ENCODE results near the gene DDX21.
"Not testable (repeated sequence)": the region's sequence is repeated elsewhere in the genome, so short reads cannot be mapped to it uniquely, and the experiment has no call there.

The DDX21 gene

GRCh38 chr10:68929888-68930287 lies 26.1 kb upstream of the DDX21 start:
- not testable (repeated sequence) for H3K27me3 ChIP-seq (ENCODE audit: control insufficient read depth in 1 of 2, insufficient read depth in 1 of 2, low read length in 2 of 2); H2BK12ac ChIP-seq (ENCODE audit: low read length in 2 of 2); H3K4me3 ChIP-seq (ENCODE audit: insufficient read depth in 1 of 2, low read depth in 1 of 2, low read length in 2 of 2); H3K4ac ChIP-seq (ENCODE audit: low read depth in 1 of 2, low read length in 2 of 2); H2BK15ac ChIP-seq (ENCODE audit: low read depth, poor library complexity, severe bottlenecking); H3K14ac ChIP-seq (ENCODE audit: low read length in 2 of 2); H4K91ac ChIP-seq (ENCODE audit: low read length); H3K4me2 ChIP-seq (ENCODE audit: low read length, poor library complexity, severe bottlenecking); DNase-seq; H3K9ac ChIP-seq (ENCODE audit: low read length); H4K8ac ChIP-seq (ENCODE audit: low read length); H3K4me1 ChIP-seq (ENCODE audit: control insufficient read depth, insufficient read depth, low read depth, low read length); H2BK120ac ChIP-seq (ENCODE audit: low read depth, low read length); H3K23ac ChIP-seq (ENCODE audit: low read length in 2 of 2); H3K27ac ChIP-seq (ENCODE audit: low read length, poor library complexity, severe bottlenecking); H2AK5ac ChIP-seq (ENCODE audit: low read length, severe bottlenecking); H3K18ac ChIP-seq (ENCODE audit: low read depth in 1 of 2, low read length in 2 of 2); H2BK5ac ChIP-seq (ENCODE audit: low read depth, low read length, poor library complexity, severe bottlenecking); H3K9me3 ChIP-seq (ENCODE audit: control insufficient read depth, low read length); H2AFZ ChIP-seq (ENCODE audit: low read depth, low read length)
- Histone ChIP-seq H3K36me3 (ENCODE audit: control insufficient read depth in 1 of 2, insufficient read depth in 2 of 2, low read depth in 1 of 2, low read length in 2 of 2) (peaks cover 21 to 55% of the 10 kb centered on the region in 2 experiments), H3K79me1 (replicated peaks; ENCODE audit: low read length, poor library complexity, severe bottlenecking) (peaks cover 21% of the 10 kb centered on the region)
- over 99% methylated on average over 8 of the region's 8 CpGs for WGBS

DNA sequence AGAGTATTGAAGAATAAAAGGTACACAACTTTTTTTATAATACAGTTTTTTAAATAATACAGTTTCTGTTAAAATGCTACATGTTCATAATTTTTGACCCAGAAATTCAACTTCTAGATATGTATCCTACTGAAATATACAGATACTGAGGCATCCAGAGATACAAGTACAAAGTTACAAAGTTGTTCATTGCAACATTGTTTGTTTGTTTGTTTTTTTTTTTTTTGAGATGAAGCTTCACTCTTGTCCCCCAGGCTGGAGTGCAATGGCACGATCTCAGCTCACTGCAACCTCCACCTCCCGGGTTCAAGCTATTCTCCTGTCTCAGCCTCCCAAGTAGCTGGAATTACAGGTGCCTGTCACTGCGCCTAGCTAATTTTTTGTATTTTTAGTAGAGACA lies 23.1 kb upstream of the DDX21 start:
- WGBS: 98% methylated on average over 3 of the region's 3 CpGs

DNA sequence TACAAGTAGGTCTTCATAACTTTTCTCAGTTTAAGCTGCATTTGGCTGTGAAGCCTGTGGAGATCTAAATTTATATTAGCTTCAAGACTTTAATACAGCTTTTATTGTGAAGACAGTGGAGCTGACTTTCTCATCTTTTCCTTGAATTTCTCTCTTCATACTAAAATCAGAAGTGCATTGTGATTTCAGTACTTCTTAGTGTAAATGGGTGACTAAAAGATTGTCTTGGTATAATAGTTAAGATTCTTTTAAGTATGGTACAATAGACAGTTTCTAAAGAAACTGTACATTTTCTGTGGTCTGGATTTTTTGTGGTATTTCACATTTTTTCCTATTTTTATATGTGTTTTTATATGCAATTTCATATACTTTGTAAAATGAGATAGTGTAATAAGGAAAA lies 21.0 kb upstream of the DDX21 start:
- no peak for DNase-seq
- Histone ChIP-seq H4K91ac (ENCODE audit: low read length) (no peak overlapping the region), H2AK5ac (ENCODE audit: low read length, severe bottlenecking) (no peak overlapping the region), H3K4me3 (ENCODE audit: insufficient read depth in 1 of 2, low read depth in 1 of 2, low read length in 2 of 2) (no peak overlapping the region), H3K18ac (ENCODE audit: low read depth in 1 of 2, low read length in 2 of 2) (no peak overlapping the region), H3K79me1 (replicated peaks; ENCODE audit: low read length, poor library complexity, severe bottlenecking) (peaks cover 19% of the 10 kb centered on the region), H2BK15ac (ENCODE audit: low read depth, poor library complexity, severe bottlenecking) (no peak overlapping the region), H3K14ac (ENCODE audit: low read length in 2 of 2) (no peak overlapping the region), H3K23ac (ENCODE audit: low read length in 2 of 2) (no peak overlapping the region), H2BK12ac (ENCODE audit: low read length in 2 of 2) (no peak overlapping the region), H3K4me1 (ENCODE audit: control insufficient read depth, insufficient read depth, low read depth, low read length) (no peaks in the 10 kb centered on the region), H3K4me2 (ENCODE audit: low read length, poor library complexity, severe bottlenecking) (no peak overlapping the region), H3K9ac (ENCODE audit: low read length) (no peak overlapping the region), H3K36me3 (ENCODE audit: control insufficient read depth in 1 of 2, insufficient read depth in 2 of 2, low read depth in 1 of 2, low read length in 2 of 2) (peaks cover 15 to 73% of the 10 kb centered on the region in 2 experiments), H3K27me3 (ENCODE audit: control insufficient read depth in 1 of 2, insufficient read depth in 1 of 2, low read length in 2 of 2) (no peaks in the 10 kb centered on the region), H4K8ac (ENCODE audit: low read length) (no peak overlapping the region), H3K4ac (ENCODE audit: low read depth in 1 of 2, low read length in 2 of 2) (no peak overlapping the region), H2AFZ (ENCODE audit: low read depth, low read length) (no peak overlapping the region), H3K9me3 (ENCODE audit: control insufficient read depth, low read length) (no peaks in the 10 kb centered on the region), H2BK120ac (ENCODE audit: low read depth, low read length) (no peak overlapping the region), H2BK5ac (ENCODE audit: low read depth, low read length, poor library complexity, severe bottlenecking) (no peak overlapping the region), H3K27ac (ENCODE audit: low read length, poor library complexity, severe bottlenecking) (no peak overlapping the region)

More for the DNA sequence above, 23.1 kb upstream of the DDX21 start:
- H3K14ac ChIP-seq (ENCODE audit: low read length in 2 of 2); H2BK5ac ChIP-seq (ENCODE audit: low read depth, low read length, poor library complexity, severe bottlenecking); H4K8ac ChIP-seq (ENCODE audit: low read length); H3K23ac ChIP-seq (ENCODE audit: low read length in 2 of 2); H2BK120ac ChIP-seq (ENCODE audit: low read depth, low read length); H2BK15ac ChIP-seq (ENCODE audit: low read depth, poor library complexity, severe bottlenecking); H2AK5ac ChIP-seq (ENCODE audit: low read length, severe bottlenecking); DNase-seq; H3K4me1 ChIP-seq (ENCODE audit: control insufficient read depth, insufficient read depth, low read depth, low read length); H2BK12ac ChIP-seq (ENCODE audit: low read length in 2 of 2); H3K9me3 ChIP-seq (ENCODE audit: control insufficient read depth, low read length); H3K18ac ChIP-seq (ENCODE audit: low read depth in 1 of 2, low read length in 2 of 2); H3K4me3 ChIP-seq (ENCODE audit: insufficient read depth in 1 of 2, low read depth in 1 of 2, low read length in 2 of 2); H3K4ac ChIP-seq (ENCODE audit: low read depth in 1 of 2, low read length in 2 of 2); H3K27ac ChIP-seq (ENCODE audit: low read length, poor library complexity, severe bottlenecking); H3K9ac ChIP-seq (ENCODE audit: low read length); H3K4me2 ChIP-seq (ENCODE audit: low read length, poor library complexity, severe bottlenecking); H2AFZ ChIP-seq (ENCODE audit: low read depth, low read length); H3K27me3 ChIP-seq (ENCODE audit: control insufficient read depth in 1 of 2, insufficient read depth in 1 of 2, low read length in 2 of 2); H4K91ac ChIP-seq (ENCODE audit: low read length): not testable (repeated sequence)
- Histone ChIP-seq H3K36me3 (ENCODE audit: control insufficient read depth in 1 of 2, insufficient read depth in 2 of 2, low read depth in 1 of 2, low read length in 2 of 2) (peaks cover 17 to 64% of the 10 kb centered on the region in 2 experiments), H3K79me1 (replicated peaks; ENCODE audit: low read length, poor library complexity, severe bottlenecking) (peaks cover 13% of the 10 kb centered on the region)

- H3K4me2 ChIP-seq (ENCODE audit: low read length, poor library complexity, severe bottlenecking): no peak overlapping the region
- H3K79me1 ChIP-seq (replicated peaks; ENCODE audit: low read length, poor library complexity, severe bottlenecking): peaks cover 13% of the 10 kb centered on the region
- H2BK120ac ChIP-seq (ENCODE audit: low read depth, low read length): no peak overlapping the region
- no peak overlapping the region for H3K4me3 ChIP-seq (ENCODE audit: insufficient read depth in 1 of 2, low read depth in 1 of 2, low read length in 2 of 2)
- H3K36me3 ChIP-seq (ENCODE audit: control insufficient read depth in 1 of 2, insufficient read depth in 2 of 2, low read depth in 1 of 2, low read length in 2 of 2): peaks cover 12 to 67% of the 10 kb centered on the region in 2 experiments
- H3K18ac ChIP-seq (ENCODE audit: low read depth in 1 of 2, low read length in 2 of 2): no peak overlapping the region
- H3K9ac ChIP-seq (ENCODE audit: low read length): no peak overlapping the region
- H3K27ac ChIP-seq (ENCODE audit: low read length, poor library complexity, severe bottlenecking): no peak overlapping the region
- H2AK5ac ChIP-seq (ENCODE audit: low read length, severe bottlenecking): no peak overlapping the region
- H3K4me1 ChIP-seq (ENCODE audit: control insufficient read depth, insufficient read depth, low read depth, low read length): no peaks in the 10 kb centered on the region
- H4K8ac ChIP-seq (ENCODE audit: low read length): no peak overlapping the region
- H3K9me3 ChIP-seq (ENCODE audit: control insufficient read depth, low read length): no peaks in the 10 kb centered on the region
- H2BK12ac ChIP-seq (ENCODE audit: low read length in 2 of 2): no peak overlapping the region
- H2AFZ ChIP-seq (ENCODE audit: low read depth, low read length): no peak overlapping the region
- no peak overlapping the region for H4K91ac ChIP-seq (ENCODE audit: low read length)
- H2BK15ac ChIP-seq (ENCODE audit: low read depth, poor library complexity, severe bottlenecking): no peak overlapping the region
- no peaks in the 10 kb centered on the region for H3K27me3 ChIP-seq (ENCODE audit: control insufficient read depth in 1 of 2, insufficient read depth in 1 of 2, low read length in 2 of 2)
- H3K14ac ChIP-seq (ENCODE audit: low read length in 2 of 2): no peak overlapping the region
- 95% methylated on average over 1 of the region's 2 CpGs for WGBS
- H3K4ac ChIP-seq (ENCODE audit: low read depth in 1 of 2, low read length in 2 of 2): no peak overlapping the region
- DNase-seq: no peak
- no peak overlapping the region for H3K23ac ChIP-seq (ENCODE audit: low read length in 2 of 2)
- H2BK5ac ChIP-seq (ENCODE audit: low read depth, low read length, poor library complexity, severe bottlenecking): no peak overlapping the region
Observed at GRCh38 chr10:68938117-68938516, 17.9 kb upstream of the DDX21 start.
